HG03575 (cell line): ENCODE results near the gene SMARCB1.
"Not testable (repeated sequence)": the region's sequence is repeated elsewhere in the genome, so short reads cannot be mapped to it uniquely, and the experiment has no call there.

Experiments used
- ATAC-seq: cut with Tn5 transposase; IDR thresholded peaks from one replicate; pipeline ENCODE4 v1.9.1; 2021; ENCODE audit not compliant: unreplicated experiment, insufficient number of reproducible peaks, low FRiP score; ENCODE audit errors: extremely low read depth

The SMARCB1 gene

GRCh38 chr22:23857606-23858483, 71.1 kb downstream of the SMARCB1 start, which contains the start of gene SLC2A11:
SLC2A11 (plus strand) TSS chr22:23857875; CDS start chr22:23858000, 125 bp downstream.
- ATAC-seq: no peak

GRCh38 chr22:23858484-23858815, 71.7 kb downstream of the SMARCB1 start:
- ATAC-seq: no peak

- no peak for ATAC-seq
These were observed 72.4 kb downstream of the SMARCB1 start for GRCh38 chr22:23859201-23859600.

- ATAC-seq: not testable (repeated sequence)
These were observed 73.4 kb downstream of the SMARCB1 start for GRCh38 chr22:23860187-23860586.

- no peak for ATAC-seq
These were observed 75.3 kb downstream of the SMARCB1 start for GRCh38 chr22:23862103-23862502.

GRCh38 chr22:23864499-23865154, 77.9 kb downstream of the SMARCB1 start:
- not testable (repeated sequence) for ATAC-seq

GRCh38 chr22:23868580-23868979, 81.8 kb downstream of the SMARCB1 start:
- ATAC-seq: no peak

- no peak for ATAC-seq
These were observed 88.1 kb downstream of the SMARCB1 start for GRCh38 chr22:23874871-23875270.

GRCh38 chr22:23875801-23876200, 89.0 kb downstream of the SMARCB1 start:
- no peak for ATAC-seq

GRCh38 chr22:23877566-23877965, 90.8 kb downstream of the SMARCB1 start:
- ATAC-seq: no peak

- no peak for ATAC-seq
These were observed 91.5 kb downstream of the SMARCB1 start for GRCh38 chr22:23878219-23878618.

GRCh38 chr22:23882370-23882769, 95.6 kb downstream of the SMARCB1 start:
- no peak for ATAC-seq

- no peak for ATAC-seq
These were observed 96.9 kb downstream of the SMARCB1 start for GRCh38 chr22:23883658-23884057.

GRCh38 chr22:23884140-23884539, 97.4 kb downstream of the SMARCB1 start:
- ATAC-seq: no peak
